ENCODE results near the gene USP51.
"Not testable (repeated sequence)": the region's sequence is repeated elsewhere in the genome, so short reads cannot be mapped to it uniquely, and the experiment has no call there.

Gene USP51

DNA sequence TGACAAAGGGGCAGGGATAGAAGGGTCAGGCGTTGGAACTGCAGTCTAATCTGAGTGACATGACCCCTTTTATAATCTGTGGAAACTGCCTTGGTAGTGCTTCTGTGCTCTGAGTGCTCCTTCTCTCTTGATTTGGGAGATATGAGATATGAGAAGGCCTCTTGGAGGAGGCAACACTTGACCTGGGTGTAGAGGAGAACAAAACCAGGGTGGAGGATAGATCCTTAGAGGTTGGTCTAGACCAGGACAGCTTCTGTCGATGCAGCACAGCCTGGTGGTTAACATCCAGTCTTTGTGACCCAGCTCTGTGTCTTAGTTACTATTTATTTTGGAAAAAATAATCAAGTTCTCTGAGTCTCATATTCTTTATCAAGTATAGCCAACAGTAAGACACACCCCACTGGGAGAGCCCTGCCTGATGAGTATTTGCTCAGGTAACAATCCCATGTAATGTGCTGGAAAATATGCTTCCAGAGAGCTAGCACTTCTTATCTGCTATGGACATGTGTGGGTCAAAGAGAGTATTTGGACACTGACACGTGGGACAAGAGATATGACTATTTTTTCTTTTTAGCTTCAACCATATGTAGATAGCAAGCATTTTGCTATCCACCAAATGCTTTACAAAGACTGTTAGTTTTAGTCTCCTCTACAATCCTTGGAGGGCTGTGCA is 9.1 kb downstream of the USP51 start:
- TF ChIP-seq CTCF (conservative IDR thresholded peaks at IDR 0.05; ENCODE audit: low read depth, low read length): no peak
- no peak overlapping the region for H3K4me3 ChIP-seq (ENCODE audit: low read length)
- no peak for DNase-seq (ENCODE audit: low read depth)

- not testable (repeated sequence) for DNase-seq (ENCODE audit: low read depth); H3K4me3 ChIP-seq (ENCODE audit: low read length)
These were observed 9.7 kb downstream of the USP51 start for GRCh38 chrX:55479956-55480355.

- H3K4me3 ChIP-seq (ENCODE audit: low read length); DNase-seq (ENCODE audit: low read depth): not testable (repeated sequence)
These were observed 23.9 kb downstream of the USP51 start for GRCh38 chrX:55465791-55466190.

DNA sequence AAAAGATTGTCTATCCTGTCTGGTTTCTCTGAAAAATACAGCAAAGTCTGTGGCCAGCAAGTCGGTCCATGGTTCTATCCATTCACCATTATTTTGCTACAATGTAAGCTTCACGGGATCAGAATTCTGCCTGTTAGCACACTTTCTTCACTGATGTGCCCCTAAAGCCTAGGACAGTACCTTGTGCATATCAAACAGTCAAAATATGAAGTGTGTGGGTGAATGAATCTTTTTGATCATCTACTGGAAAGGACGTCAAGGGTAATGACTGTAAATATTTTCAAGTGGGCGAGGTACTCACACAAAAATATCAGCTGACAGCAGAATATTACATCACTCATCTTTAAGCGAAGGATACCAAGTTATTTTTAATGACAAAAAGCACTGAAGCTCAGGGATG is 24.5 kb downstream of the USP51 start:
- not testable (repeated sequence) for H3K4me3 ChIP-seq (ENCODE audit: low read length); DNase-seq (ENCODE audit: low read depth)

GRCh38 chrX:55464050-55464449 is 25.6 kb downstream of the USP51 start:
- not testable (repeated sequence) for H3K4me3 ChIP-seq (ENCODE audit: low read length); DNase-seq (ENCODE audit: low read depth)

DNA sequence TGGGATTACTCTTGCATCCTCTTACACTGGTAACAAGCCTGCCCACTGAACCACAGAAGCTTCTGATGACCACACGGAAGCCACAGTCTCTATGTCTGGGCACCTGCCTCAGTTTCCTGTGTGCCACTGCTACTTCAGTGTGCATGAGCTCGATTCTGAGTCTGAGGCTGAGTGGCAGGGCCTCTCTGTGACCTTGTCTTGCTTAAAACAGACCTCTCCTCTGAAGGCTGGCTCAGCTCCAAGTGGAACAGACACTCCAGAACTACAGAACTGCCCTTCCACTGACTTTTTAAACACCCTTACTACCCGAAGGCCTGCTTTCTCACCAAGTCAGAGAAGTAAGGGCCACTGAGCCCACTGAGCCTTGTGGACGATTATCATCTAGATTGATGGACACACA is 29.7 kb downstream of the USP51 start:
- DNase-seq (ENCODE audit: low read depth); H3K4me3 ChIP-seq (ENCODE audit: low read length): not testable (repeated sequence)

DNA sequence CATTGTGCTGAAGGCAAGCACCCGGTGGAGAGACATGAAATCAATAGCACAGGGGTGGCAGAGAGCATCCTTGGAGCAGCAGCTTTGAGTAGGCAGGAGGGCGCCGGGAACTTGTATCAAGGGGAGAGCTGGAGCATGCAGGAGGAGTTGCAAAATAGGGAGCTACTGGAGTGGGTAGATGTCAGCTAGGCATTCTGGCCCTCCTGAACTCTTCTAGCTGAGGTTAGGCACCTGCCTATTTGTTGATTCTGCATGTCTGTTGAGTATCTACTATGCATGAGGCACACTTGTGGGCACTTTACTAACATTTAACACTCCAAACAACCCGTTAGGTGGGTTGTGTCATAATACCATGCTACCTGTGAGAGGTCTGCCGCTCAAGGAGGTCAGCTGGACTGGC is 30.2 kb downstream of the USP51 start:
- not testable (repeated sequence) for H3K4me3 ChIP-seq (ENCODE audit: low read length); DNase-seq (ENCODE audit: low read depth)

- DNase-seq (ENCODE audit: low read depth); H3K4me3 ChIP-seq (ENCODE audit: low read length): not testable (repeated sequence)
These were observed 33.9 kb downstream of the USP51 start for GRCh38 chrX:55455708-55456107.

GRCh38 chrX:55452833-55453124 is 36.9 kb downstream of the USP51 start:
- no peak for DNase-seq (ENCODE audit: low read depth)
- no peak for TF ChIP-seq CTCF (conservative IDR thresholded peaks at IDR 0.05; ENCODE audit: low read depth, low read length)

GRCh38 chrX:55451990-55452832 is 37.4 kb downstream of the USP51 start, which contains the start of gene MAGEH1:
MAGEH1 (plus strand) TSS chrX:55452127; CDS start chrX:55452375, 248 bp downstream.
- peak within 1 kb of the TSS; percentile 68 for H3K4me3 ChIP-seq (ENCODE audit: low read length)
- no peak for TF ChIP-seq CTCF (conservative IDR thresholded peaks at IDR 0.05; ENCODE audit: low read depth, low read length)
- peak; percentile 23 for DNase-seq (ENCODE audit: low read depth)

More at GRCh38 chrX:55452833-55453124, 36.9 kb downstream of the USP51 start:
- H3K4me3 ChIP-seq (ENCODE audit: low read length): peak overlapping the region; percentile 68

DNA sequence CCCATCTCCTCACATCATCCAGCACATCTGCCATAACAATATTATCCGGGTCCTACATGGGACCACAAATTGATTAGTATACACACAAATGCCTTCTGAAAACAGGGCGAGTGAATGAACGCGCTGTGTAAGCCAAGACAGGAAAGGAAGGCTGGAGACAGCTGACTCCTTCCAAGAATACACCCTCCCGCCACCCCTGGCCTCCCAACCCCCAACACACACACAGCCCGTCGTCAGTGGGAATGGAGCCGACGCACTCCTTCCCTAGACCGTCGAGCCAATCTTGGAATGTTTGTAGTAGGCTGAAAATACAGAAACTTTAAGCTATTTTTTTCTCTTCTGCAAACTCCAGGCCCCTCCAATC is 38.0 kb downstream of the USP51 start:
- no peak for DNase-seq (ENCODE audit: low read depth)
- H3K4me3 ChIP-seq (ENCODE audit: low read length): peak overlapping the region; percentile 68
- TF ChIP-seq CTCF (conservative IDR thresholded peaks at IDR 0.05; ENCODE audit: low read depth, low read length): no peak
